ENCODE data around the gene TSPAN18. TPM values are rescaled to one million over a fixed set of nuclear protein-coding genes. Genes with fewer than 3 reads are reported as not detected.

The TSPAN18 gene
- total RNA-seq, 4 donors from 2014 or later, result 2.1 to 9.1 (median 2.5) TPM

DNA sequence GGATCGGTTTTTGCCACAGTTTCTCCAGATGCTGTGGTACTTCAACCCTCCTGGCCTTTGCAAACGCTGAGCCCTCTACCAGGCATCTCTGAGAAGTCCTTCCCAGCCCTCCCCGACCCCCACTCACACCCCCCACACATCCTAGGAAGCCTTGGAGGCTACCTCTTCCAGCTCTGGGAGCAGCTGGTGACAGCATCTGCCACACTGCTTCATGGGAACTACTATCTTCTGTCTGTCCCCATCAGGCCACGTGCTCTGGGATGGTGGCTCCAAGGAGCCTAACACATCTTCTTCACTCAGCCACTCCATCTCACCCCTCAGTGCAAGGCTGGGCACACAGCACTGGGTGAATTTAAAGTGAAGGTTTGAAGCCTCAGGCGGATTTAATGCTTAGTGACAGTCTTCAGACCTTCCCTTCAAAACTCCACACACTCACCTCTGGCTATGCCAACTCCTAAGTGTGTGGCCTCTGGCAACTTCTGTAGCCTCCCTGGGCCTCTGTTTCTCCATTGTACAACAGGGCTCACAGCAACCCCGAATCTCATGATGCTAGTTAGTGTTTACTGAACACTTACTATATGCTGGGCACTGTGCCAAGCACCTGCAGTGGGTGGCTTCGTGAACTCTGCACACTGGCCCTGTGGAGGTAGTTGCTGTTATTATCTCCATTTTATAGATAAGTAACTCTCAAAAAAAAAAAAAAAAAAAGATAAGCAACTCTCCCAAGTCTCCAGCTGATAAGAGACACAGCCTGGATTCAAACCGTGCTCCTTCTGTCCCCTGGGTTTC, 231.2 kb downstream of the TSPAN18 start:
- TF ChIP-seq, protein P1, sequence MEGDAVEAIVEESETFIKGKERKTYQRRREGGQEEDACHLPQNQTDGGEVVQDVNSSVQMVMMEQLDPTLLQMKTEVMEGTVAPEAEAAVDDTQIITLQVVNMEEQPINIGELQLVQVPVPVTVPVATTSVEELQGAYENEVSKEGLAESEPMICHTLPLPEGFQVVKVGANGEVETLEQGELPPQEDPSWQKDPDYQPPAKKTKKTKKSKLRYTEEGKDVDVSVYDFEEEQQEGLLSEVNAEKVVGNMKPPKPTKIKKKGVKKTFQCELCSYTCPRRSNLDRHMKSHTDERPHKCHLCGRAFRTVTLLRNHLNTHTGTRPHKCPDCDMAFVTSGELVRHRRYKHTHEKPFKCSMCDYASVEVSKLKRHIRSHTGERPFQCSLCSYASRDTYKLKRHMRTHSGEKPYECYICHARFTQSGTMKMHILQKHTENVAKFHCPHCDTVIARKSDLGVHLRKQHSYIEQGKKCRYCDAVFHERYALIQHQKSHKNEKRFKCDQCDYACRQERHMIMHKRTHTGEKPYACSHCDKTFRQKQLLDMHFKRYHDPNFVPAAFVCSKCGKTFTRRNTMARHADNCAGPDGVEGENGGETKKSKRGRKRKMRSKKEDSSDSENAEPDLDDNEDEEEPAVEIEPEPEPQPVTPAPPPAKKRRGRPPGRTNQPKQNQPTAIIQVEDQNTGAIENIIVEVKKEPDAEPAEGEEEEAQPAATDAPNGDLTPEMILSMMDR (IDR thresholded peaks at IDR 0.05 in 4 of 5, conservative IDR thresholded peaks at IDR 0.05 in 1 of 5), result no peak
- no peak for TF ChIP-seq POLR2A (IDR thresholded peaks at IDR 0.05)
- DNase-seq (no peak), ATAC-seq (no peak)
- Histone ChIP-seq H3K4me3 (no peak overlapping the region), H3K36me3 (no peaks in the 10 kb centered on the region), H3K27me3 (peaks cover 0 to 9% (median 7%) of the 10 kb centered on the region in 3 donors), H3K4me1 (peaks cover 0 to 9% of the 10 kb centered on the region in 2 donors), H3K27ac (no peak overlapping the region), H3K9me3 (no peaks in the 10 kb centered on the region)
- intact Hi-C loops (cut with DNase I; ENCODE audit: low total_unique reads) (no loop called here), in situ Hi-C loops (cut with MboI; ENCODE audit: low sequenced_read_pairs in 4 of 4) (no loop called here)

DNA sequence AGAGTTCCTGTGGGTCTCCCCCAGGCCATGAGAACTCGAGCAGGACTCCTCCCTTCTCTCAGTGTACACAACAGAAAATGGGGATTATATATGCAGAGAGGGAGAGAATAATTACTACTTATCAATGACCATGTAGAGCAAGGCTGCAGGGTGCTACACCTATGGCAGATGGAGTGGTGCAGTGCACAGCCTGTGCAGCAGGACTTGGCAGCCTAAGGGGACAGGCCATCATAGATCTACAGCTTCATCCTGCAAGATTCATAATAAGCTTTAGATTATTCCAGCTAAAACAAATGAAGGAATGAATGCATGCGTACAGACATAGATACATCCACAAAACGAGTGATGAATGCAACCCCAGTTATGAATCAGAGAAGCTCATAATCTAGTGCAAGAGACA, 232.3 kb downstream of the TSPAN18 start:
- Histone ChIP-seq H3K9me3 (no peaks in the 10 kb centered on the region), H3K4me3 (no peak overlapping the region), H3K27me3 (peaks cover 0 to 9% (median 7%) of the 10 kb centered on the region in 3 donors), H3K27ac (no peak overlapping the region), H3K4me1 (peaks cover 0 to 9% of the 10 kb centered on the region in 2 donors), H3K36me3 (no peaks in the 10 kb centered on the region)
- TF ChIP-seq POLR2A (IDR thresholded peaks at IDR 0.05), result no peak
- TF ChIP-seq, protein P1 (IDR thresholded peaks at IDR 0.05 in 4 of 5, conservative IDR thresholded peaks at IDR 0.05 in 1 of 5), result no peak
- ATAC-seq (no peak), DNase-seq (no peak)
- in situ Hi-C loops (cut with MboI; ENCODE audit: low sequenced_read_pairs in 4 of 4) (no loop called here), intact Hi-C loops (cut with DNase I; ENCODE audit: low total_unique reads) (no loop called here)

DNA sequence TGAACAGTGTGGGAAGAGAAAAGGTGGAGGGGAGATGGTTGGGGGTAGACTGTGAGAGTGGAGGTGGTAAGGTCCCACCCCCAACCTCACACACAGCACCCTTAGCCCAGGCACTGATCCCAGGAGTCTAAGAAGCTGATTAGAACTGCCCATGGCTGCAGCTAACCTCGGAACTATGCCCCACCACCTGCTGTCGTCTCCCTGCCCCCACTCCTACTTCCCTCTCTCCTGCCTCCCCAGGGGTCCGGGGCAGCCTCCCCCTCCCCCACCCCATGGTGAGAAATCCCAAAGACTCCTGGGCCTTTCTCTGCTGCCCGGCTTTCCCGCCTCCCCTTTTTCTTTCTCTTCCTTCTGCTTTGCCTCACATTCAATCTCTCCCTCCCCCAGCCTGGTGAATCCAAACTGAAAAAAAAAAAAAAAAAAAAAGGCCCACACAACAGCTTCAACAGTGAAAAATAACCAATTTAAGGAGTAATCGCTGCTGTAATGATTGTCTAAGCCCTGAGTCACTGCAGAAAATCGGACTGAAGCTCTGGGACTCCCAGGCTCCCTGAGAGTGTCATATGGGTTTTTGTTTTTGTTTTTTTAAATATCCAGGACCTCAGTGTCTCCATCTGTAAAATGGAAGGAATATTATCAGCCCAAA, 233.6 kb downstream of the TSPAN18 start:
- no peak for DNase-seq
- no peak overlapping the region for H3K27ac ChIP-seq
- peaks cover 0 to 9% (median 7%) of the 10 kb centered on the region in 3 donors for H3K27me3 ChIP-seq
- no peaks in the 10 kb centered on the region for H3K36me3 ChIP-seq
- H3K4me3 ChIP-seq, result no peak overlapping the region
- in situ Hi-C loops (cut with MboI; ENCODE audit: low sequenced_read_pairs in 4 of 4) (no loop called here), intact Hi-C loops (cut with DNase I; ENCODE audit: low total_unique reads) (no loop called here)
- no peaks in the 10 kb centered on the region for H3K9me3 ChIP-seq
- no peak for ATAC-seq
- TF ChIP-seq, protein P1 (IDR thresholded peaks at IDR 0.05 in 4 of 5, conservative IDR thresholded peaks at IDR 0.05 in 1 of 5), result no peak
- TF ChIP-seq POLR2A (IDR thresholded peaks at IDR 0.05), result no peak
- H3K4me1 ChIP-seq, result peaks cover 0 to 2% of the 10 kb centered on the region in 2 donors

DNA sequence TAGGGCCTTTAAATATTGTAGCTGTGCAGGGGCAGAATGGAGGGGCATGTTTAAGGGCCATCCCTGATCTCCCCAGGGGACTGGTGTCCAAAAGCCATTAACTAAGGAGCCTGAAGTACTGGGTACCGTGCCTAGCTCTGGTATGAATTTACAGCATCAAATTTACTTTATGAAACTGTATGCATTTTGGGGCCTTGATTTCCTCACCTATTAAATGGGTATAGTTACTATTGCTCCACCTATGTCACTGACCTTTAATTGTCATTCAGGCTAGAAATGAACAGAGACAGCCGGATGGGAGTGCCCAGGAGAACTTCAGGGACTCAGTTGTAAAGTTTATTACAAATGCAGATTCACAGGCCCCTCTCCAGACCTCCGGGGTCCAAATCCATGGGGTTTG, 235.7 kb downstream of the TSPAN18 start:
- H3K27me3 ChIP-seq, result peaks cover 0 to 1% (median under 1%) of the 10 kb centered on the region in 3 donors
- in situ Hi-C loops (cut with MboI; ENCODE audit: low sequenced_read_pairs in 4 of 4) (no loop called here), intact Hi-C loops (cut with DNase I; ENCODE audit: low total_unique reads) (no loop called here)
- no peaks in the 10 kb centered on the region for H3K9me3 ChIP-seq
- no peaks in the 10 kb centered on the region for H3K36me3 ChIP-seq
- no peak overlapping the region for H3K27ac ChIP-seq
- no peaks in the 10 kb centered on the region for H3K4me1 ChIP-seq
- TF ChIP-seq, protein P1 (IDR thresholded peaks at IDR 0.05 in 4 of 5, conservative IDR thresholded peaks at IDR 0.05 in 1 of 5), result no peak
- TF ChIP-seq POLR2A (IDR thresholded peaks at IDR 0.05), result no peak
- DNase-seq (no peak), ATAC-seq (no peak)
- no peak overlapping the region for H3K4me3 ChIP-seq

Measured in gastrocnemius medialis (tissue), 4 donors.